Large intestine (tissue), 3 donors: ENCODE data around the gene SLC33A1. TPM values are rescaled to one million over a fixed set of nuclear protein-coding genes. Genes with fewer than 3 reads are reported as not detected.
"Not testable (repeated sequence)": the region's sequence is repeated elsewhere in the genome, so short reads cannot be mapped to it uniquely, and the experiment has no call there.

Experiments
- DNase-seq, 2 donors: peaks; one replicate each; pipeline versions ENCODE4 v3.0.0 to v3.0.0-alpha.2; 2013
- H3K27ac ChIP-seq: one replicate; pipeline ENCODE4 v1.5.1; 2013; ENCODE audit warnings: low read length
- H3K27me3 ChIP-seq: 2 replicates; pipeline ENCODE4 v1.6.1; 2013; ENCODE audit warnings: low read length; ENCODE audit not compliant: control insufficient read depth, insufficient read depth
- H3K36me3 ChIP-seq: 2 replicates; pipeline ENCODE4 v1.6.1; 2013; ENCODE audit warnings: low read length; ENCODE audit not compliant: control insufficient read depth, insufficient read depth
- H3K4me1 ChIP-seq: one replicate; pipeline ENCODE4 v1.6.1; 2013; ENCODE audit warnings: low read length; ENCODE audit not compliant: control insufficient read depth, insufficient read depth
- H3K4me3 ChIP-seq: one replicate; pipeline ENCODE4 v1.5.1; 2013; ENCODE audit warnings: low read length
- H3K9me3 ChIP-seq: one replicate; pipeline ENCODE4 v1.6.1; 2013; ENCODE audit warnings: mild to moderate bottlenecking, low read depth, low read length, moderate library complexity; ENCODE audit not compliant: control insufficient read depth
- WGBS: methylation state at CpG from one replicate; pipeline ENCODE4 v1.1.5; 2013; ENCODE audit warnings: low lambda C conversion rate; ENCODE audit not compliant: insufficient coverage; 5-methylcytosine and 5-hydroxymethylcytosine counted together
- polyA plus RNA-seq: library from polyadenylated mRNA; unstranded; fragments of 120-200 nt; gene quantifications from one replicate; pipeline ENCODE4 v1.2.1, GENCODE V29; 2013

SLC33A1 gene
- polyA plus RNA-seq, 1 donor = 31.1 TPM

DNA sequence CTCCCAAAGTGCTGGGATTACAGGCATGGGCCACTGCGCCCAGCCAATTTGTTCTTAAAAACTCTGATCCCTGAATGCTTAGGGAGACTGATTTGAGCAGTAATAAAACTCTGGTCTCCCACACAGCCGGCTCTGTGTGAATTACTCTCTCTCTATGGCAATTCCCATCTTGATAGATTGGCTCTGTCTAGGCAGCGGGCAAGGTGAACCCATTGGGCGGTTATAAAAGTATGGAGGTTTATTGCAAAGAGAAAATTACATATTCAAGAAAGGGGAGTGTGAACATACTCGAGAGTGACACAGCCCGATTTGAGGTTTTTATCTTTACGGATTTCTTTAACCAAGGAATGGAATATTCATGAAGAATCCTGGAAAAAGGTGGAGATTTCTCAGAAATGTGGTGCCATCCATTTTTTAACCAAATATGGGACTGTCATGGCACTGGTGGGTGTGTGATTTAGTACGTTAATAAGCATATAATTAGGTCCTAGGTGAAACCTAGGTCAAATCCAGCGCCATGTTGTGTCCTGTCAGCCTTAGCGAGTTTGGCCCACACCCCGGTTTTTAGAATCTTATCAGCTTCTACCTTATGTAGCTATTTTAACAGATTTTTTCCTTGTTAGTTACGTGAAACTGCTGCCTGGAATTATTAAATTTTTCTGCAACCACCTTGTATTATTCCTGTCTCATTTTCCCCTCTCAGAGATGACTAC, 9.0 kb upstream of the SLC33A1 start:
- no peak for DNase-seq
- H3K36me3 ChIP-seq = no peaks in the 10 kb centered on the region
- no peak overlapping the region for H3K4me3 ChIP-seq
- no peak overlapping the region for H3K27ac ChIP-seq
- H3K27me3 ChIP-seq = no peaks in the 10 kb centered on the region
- H3K9me3 ChIP-seq = no peaks in the 10 kb centered on the region
- no peaks in the 10 kb centered on the region for H3K4me1 ChIP-seq
- 79% methylated on average over 4 of the region's 12 CpGs for WGBS

DNA sequence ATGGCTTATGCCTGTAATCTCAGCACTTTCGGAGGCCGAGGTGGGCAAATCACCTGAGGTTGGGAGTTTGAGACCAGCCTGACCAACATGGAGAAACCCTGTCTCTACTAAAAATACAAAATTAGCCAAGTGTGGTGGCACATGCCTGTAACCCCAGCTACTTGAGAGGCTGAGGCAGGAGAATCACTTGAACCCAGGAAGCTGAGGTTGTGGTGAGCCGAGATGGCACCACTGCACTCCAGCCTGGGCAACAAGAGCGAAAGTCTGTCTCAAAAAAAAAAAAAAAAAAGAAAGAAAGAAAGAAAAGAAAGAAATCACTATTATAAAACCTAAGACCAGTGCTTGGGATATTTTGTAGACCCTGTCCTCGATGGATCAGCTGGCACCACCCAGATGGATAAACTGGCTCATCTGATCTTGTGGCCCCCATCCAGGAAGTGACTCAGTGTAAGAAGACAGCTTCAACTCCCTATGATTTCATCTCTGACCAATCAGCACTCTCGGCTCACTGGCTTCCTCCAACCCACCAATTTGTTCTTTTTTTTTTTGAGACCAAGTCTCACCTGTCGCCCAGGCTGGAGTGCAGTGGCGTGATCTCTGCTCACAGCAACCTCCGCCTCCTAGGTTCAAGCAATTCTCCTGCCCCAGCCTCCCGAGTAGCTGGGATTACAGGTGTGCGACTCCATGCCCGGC, 8.2 kb upstream of the SLC33A1 start:
- not testable (repeated sequence) for DNase-seq, H3K36me3 ChIP-seq, H3K27ac ChIP-seq, H3K4me3 ChIP-seq, H3K27me3 ChIP-seq, H3K9me3 ChIP-seq, H3K4me1 ChIP-seq
- 100% methylated on average over 3 of the region's 12 CpGs for WGBS

DNA sequence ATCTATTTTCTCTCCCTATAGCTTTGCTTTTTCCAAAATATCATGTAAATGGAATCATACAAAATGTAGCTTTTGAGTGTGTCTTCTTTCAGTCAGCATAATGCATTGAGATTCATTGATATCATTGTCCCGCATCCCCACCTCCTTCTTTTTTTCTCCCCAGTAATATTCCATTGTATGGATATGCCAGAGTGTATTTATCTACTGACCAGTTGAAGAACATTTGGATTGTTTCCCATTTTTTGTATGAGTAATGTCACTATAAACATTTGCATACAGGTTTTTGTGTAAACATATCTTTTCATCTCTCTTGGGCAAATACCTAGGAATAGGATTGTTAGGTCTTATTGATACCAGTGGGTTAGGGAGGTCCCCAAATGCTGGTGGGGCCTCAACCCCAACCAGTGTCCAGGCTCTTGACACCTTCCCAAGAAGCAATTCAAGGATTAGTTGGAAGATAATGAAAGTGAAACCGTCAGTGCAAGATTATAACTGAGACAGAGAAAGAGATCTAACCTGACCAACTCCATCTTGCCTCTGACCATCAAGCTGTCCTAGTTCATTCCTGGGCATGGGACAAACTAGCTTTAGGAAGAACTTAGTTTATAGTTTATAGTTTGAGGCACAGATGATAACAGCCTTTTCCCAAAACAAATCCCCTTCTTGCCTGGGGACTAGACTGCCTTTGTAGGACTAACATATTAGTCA, 7.4 kb upstream of the SLC33A1 start:
- H3K36me3 ChIP-seq = no peaks in the 10 kb centered on the region
- no peak for DNase-seq
- H3K9me3 ChIP-seq = no peaks in the 10 kb centered on the region
- no peak overlapping the region for H3K4me3 ChIP-seq
- no peaks in the 10 kb centered on the region for H3K4me1 ChIP-seq
- WGBS = no CpG with 5 or more reads among the region's 2 CpGs
- no peaks in the 10 kb centered on the region for H3K27me3 ChIP-seq
- no peak overlapping the region for H3K27ac ChIP-seq

DNA sequence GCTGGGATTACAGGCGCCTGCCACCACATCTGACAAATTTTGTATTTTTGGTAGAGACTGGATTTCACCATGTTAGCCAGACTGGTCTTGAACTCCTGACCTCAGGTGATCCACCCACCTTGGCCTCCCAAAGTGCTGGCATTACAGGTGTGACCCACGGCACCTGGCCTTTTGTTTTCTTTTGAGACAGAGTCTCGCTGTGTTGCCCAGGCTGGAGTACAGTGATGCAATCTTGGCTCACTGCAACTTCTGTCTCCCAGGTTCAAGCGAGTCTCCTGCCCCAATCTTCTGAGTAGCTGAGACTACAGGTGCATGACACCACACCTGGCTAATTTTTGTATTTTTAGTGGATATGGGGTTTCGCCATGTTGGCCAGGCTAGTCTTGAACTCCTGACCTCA, 6.2 kb upstream of the SLC33A1 start:
- DNase-seq, H3K36me3 ChIP-seq, H3K4me1 ChIP-seq, H3K9me3 ChIP-seq, H3K4me3 ChIP-seq, H3K27me3 ChIP-seq, H3K27ac ChIP-seq: not testable (repeated sequence)
- WGBS = 80% methylated on average over 1 of the region's 5 CpGs

DNA sequence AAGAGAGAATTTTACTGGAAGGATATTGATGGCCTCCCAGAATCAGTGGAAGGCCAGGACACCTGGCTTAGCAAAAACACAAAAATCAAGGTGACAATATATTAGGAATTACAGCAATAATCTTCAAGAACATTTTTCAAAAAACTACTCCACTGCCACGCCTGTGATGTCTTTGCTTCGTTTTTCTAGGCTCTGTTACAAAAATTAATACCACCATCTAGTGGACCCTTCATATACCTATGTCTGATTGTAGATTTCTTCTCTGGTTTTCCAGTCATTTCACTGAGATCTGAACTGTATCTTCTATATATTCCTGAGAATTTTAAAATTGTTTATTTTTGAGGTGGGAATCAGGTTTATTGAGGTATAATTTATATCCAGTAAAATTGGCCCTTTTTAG, 5.6 kb upstream of the SLC33A1 start:
- 0% methylated on average over 2 of the region's 2 CpGs for WGBS
- Histone ChIP-seq H3K27ac (no peak overlapping the region), H3K4me3 (no peak overlapping the region), H3K36me3 (no peaks in the 10 kb centered on the region), H3K4me1 (no peaks in the 10 kb centered on the region), H3K9me3 (no peaks in the 10 kb centered on the region), H3K27me3 (no peaks in the 10 kb centered on the region)
- peak in 1 of 2 donors; percentile 24 for DNase-seq

DNA sequence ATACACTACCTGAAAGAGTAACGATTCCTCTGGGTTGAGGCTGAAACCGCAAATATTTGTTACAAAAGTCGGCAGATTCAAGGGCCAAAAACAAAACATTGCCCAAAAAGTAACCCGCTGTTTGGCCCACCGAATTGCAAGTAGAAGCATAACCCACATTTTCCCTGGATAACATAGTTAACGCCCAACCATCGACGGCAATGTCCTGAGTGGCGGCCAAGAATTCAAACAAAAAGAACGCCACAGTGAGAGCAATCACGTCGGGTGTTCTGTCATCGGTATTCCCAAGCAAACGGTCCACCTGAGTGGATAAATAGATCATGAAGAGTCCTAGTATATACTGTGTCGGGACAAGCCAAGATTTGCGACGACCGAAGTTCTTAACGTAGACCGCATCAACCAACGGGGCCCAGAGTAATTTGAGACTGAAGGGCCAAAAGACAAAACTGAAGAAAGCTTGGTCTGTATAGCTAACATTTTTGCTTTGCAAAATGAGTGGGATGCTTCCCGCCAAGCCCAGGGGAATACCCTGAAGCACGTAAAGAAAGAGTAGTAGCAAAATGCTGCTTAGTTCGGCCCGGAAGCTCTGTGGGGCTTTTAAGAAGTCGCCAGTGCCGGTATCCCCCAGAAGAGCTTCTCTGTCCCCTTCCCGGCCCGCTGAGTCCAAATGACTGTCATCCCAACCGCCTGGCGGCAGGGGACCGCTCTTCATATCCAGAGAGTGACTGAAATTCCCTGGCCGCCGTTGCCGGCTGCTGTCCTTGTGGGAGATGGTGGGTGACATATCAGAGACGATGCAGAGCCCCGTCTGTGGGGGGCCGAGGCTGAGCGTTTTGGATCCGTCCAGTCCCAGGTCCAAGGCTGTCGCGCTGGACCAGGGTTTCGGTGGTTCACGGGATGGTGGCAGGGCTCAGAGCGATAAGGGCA, 750 bp downstream of the SLC33A1 start:
- peak overlapping the region; percentile 92 for H3K27ac ChIP-seq
- 0% methylated on average over 1 of the region's 45 CpGs for WGBS
- DNase-seq = peak in 1 of 2 donors; percentile 28
- peak overlapping the region; percentile 88 for H3K4me3 ChIP-seq
- peaks cover 6% of the 10 kb centered on the region for H3K36me3 ChIP-seq
- H3K4me1 ChIP-seq = peaks cover 10% of the 10 kb centered on the region
- no peaks in the 10 kb centered on the region for H3K9me3 ChIP-seq
- H3K27me3 ChIP-seq = no peaks in the 10 kb centered on the region

DNA sequence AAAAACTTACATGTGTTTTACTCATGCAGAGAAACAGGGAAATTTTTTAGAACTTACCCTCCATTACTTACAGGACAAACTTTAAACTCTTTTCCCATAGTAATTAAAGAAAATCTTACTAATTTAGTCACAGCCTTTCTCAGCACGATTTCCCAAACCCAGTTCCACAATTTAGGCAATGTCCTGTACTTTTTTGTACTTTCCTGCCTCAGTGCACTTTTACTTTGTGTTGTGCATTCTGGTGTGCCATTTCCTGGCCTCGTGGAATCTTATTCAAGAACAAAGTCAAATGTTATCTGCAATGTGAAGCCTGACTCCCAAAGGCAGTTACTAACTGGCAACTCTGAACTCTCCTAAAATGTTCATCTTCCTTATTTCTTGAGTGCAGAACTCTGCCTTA, 1.9 kb downstream of the SLC33A1 start:
- Histone ChIP-seq H3K27me3 (no peaks in the 10 kb centered on the region), H3K4me3 (peak overlapping the region; percentile 88), H3K27ac (no peak overlapping the region), H3K36me3 (peaks cover 8% of the 10 kb centered on the region), H3K4me1 (peaks cover 10% of the 10 kb centered on the region), H3K9me3 (no peaks in the 10 kb centered on the region)
- 83% methylated on average over 1 of the region's 2 CpGs for WGBS
- no peak for DNase-seq

DNA sequence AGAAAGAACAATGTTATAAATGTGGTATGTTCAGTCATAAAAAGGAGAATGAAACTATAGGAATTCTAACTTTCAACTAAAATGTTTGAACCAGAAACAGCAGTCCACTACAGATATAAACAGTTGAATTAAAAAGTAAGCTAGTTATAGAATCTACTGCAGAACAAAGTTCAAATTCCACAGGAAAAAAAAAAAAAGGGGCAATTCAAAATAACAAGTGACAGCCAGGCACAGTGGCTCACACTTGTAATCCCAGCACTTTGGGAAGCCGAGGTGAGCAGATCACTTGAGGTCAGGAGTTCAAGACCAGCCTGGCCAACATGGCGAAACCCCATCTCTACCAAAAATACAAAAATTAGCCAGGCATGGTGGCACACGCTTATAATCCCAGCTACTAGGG, 4.8 kb downstream of the SLC33A1 start:
- no CpG with 5 or more reads among the region's 3 CpGs for WGBS
- H3K4me1 ChIP-seq = peaks cover 10% of the 10 kb centered on the region
- H3K9me3 ChIP-seq, H3K27ac ChIP-seq, H3K27me3 ChIP-seq, H3K36me3 ChIP-seq, H3K4me3 ChIP-seq: not testable (repeated sequence)
- DNase-seq = peak in 1 of 2 donors; percentile 46

DNA sequence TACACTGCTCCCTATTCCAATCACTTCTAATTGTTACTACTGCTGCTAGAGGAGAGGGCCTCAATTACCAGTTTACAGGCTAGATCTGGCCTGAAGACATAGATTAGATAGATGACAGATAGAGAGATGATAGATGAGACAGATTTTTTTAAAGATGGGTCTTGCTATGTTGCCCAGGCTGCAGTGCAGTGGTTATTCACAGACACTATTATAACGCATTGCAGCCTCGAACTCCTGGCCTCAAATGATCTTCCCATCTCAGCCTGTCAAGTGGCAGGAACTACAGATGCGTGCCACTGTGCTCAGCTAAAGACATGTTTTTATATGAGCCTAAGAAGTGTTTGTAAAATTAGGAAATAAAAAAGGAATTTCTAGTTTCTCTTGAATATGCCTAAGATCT, 6.2 kb downstream of the SLC33A1 start:
- H3K4me1 ChIP-seq = peaks cover 10% of the 10 kb centered on the region

DNA sequence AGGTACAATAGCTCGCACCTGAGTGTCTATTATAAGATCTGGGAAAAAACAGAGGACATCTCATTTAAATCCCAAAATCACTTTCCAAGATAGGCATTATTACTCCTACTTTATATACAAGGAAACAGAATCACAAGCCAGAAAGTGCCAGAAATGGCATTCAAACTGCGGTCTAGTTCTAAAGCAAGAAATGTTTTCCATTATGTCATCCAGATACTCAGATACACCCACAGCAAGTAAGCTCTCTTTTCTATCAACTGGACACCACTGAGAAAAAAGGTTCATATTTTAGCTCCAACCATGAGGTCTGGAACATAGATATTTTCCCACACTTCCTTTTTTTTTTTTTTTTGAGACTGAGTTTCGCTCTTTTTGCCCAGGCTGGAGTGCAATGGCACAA, 8.1 kb downstream of the SLC33A1 start:
- no peaks in the 10 kb centered on the region for H3K9me3 ChIP-seq
- DNase-seq = no peak
- no peaks in the 10 kb centered on the region for H3K27me3 ChIP-seq
- H3K27ac ChIP-seq = no peak overlapping the region
- peaks cover under 1% of the 10 kb centered on the region for H3K4me1 ChIP-seq
- peaks cover 10% of the 10 kb centered on the region for H3K36me3 ChIP-seq
- WGBS = no CpG with 5 or more reads among the region's 3 CpGs
- no peak overlapping the region for H3K4me3 ChIP-seq

More for the DNA sequence above, 6.2 kb downstream of the SLC33A1 start:
- no peak overlapping the region for H3K27ac ChIP-seq
- no peaks in the 10 kb centered on the region for H3K27me3 ChIP-seq
- WGBS = no CpG with 5 or more reads among the region's 3 CpGs
- H3K4me3 ChIP-seq = no peak overlapping the region
- H3K36me3 ChIP-seq = peaks cover 10% of the 10 kb centered on the region
- no peaks in the 10 kb centered on the region for H3K9me3 ChIP-seq
- no peak for DNase-seq
